EL (cell line): ENCODE results near the gene PTH2.
A peak's percentile ranks its signal among the peaks of the same experiment; 100 is the strongest.
"Not testable (repeated sequence)": the region's sequence is repeated elsewhere in the genome, so short reads cannot be mapped to it uniquely, and the experiment has no call there.

Source experiments
- DNase-seq: peaks from one replicate; pipeline ENCODE4 v3.0.0-alpha.2; 2016

Gene PTH2

DNA sequence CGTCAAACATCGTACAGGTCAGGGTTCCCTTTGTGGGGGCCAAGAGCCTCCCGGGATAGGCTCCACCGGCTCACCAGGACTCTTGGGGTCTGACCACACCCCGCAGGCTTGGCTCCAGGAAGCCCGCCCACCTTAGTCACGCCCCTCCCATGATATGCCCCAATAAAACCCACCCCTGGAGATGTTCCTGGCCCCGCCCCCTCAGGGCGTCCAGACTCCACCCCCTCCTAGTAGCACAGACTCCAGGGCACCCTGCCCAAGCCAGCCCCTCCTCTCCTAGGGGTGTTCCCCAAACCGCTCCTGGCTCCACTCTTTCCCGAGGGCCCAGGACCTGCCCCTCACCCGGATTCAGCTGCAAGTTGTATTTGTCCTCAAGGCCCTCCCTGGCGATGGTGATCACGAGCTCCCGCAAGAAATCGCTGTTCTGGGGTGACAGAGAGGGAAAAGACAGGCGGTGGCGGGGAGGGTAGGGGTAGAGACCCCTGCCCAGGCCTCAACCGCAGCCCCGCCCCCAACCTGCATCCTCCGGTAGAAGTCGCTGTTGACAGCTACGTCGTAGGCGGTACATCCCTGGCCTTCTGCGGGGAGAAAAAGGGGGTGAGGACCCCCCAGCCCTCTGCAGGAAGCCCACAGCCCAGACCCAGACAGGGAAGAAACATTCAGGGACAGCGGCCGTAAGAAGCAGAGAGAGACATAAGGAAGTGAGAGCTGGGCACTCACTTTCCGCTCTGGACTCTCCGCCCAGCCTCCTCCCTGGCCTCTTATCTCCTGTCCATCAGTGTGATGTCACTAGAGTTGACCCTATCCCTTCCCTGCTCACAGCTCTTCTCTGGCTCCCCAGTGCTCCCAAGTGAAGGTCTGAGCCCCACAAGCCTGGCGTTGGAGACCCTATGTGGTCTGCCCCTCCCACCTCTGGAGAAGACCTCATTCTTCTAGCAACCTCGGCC is 24.5 kb upstream of the PTH2 start:
- peak; percentile 43 for DNase-seq

- DNase-seq: no peak
These were observed 22.8 kb upstream of the PTH2 start for GRCh38 chr19:49445997-49446396.

DNA sequence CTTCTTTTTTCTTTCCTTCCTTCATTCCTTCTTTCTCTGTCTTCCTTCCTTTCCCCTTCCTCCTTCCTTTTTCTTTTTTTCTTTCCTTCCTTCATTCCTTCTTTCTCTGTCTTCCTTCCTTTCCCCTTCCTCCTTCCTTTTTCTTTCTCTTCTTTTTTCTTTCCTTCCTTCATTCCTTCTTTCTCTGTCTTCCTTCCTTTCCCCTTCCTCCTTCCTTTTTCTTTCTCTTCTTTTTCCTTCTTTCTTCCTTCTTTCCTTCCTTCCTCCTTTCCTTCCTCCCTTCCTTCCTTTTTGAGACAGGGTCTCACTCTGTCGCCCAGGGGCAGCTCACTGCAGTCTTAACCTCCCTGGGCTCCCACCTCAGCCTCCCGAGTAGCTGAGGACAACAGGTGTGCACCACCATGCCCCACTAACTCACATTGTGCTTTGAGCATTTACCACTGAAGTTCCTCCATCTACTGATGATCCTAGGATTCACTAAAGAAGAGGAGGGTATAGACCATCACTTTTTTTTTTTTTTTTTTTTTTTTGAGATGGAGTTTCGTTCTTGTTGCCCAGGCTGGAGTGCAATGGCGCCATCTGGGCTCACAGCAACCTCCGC is 21.0 kb upstream of the PTH2 start:
- not testable (repeated sequence) for DNase-seq

- peak; percentile 94 for DNase-seq
These were observed 20.3 kb upstream of the PTH2 start for GRCh38 chr19:49443366-49444099.

DNA sequence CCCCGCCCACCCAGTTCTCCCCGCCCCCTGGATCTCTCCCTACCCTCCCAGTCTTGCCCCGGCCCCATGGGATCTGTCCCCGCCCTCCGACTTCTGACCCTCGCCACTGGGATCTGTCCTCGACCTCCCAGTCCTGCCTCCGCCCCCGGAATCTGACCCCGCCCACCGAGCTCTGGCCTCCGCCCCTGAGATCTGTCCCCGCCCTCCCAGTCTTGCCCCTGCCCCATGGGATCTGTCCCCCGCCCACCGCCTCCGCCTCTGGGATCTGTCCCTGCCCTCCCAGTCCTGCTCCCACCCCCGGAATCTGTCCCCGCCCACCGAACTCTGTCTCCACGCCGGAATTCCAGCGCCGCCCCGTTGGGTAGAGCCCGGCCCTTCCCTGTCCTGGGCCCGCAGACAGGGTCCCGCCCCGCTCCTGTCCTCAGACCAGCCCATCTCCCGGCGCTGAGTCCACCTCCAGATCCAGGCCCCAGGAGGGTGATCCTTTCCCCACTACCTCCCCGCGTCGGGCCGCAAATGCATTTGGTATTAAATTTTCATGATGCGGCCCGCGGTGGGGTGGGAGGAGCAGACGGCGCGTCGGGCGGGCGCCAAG is 19.6 kb upstream of the PTH2 start:
- DNase-seq: peak; percentile 91

- DNase-seq: peak; percentile 36
These were observed 19.1 kb upstream of the PTH2 start for GRCh38 chr19:49442354-49442753.

DNA sequence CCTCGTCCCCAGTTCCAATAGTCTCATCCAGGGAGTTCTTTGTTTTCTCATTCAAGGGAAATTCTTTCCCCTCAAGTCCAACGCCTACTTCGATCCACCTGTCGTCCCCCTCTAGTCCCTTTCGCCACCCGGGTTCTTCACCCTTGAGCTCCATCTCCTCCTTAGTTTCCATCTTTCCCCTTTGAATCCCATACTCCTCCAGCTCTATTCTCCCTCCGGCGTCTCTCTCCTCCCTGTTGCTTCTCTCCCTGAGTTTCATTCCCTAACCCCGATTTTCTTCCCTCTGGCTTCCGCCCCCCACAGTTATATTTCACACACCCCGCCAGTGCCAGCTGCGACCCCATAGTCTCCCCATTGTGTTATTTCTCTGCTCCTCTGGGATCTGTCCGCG is 18.7 kb upstream of the PTH2 start:
- no peak for DNase-seq

DNA sequence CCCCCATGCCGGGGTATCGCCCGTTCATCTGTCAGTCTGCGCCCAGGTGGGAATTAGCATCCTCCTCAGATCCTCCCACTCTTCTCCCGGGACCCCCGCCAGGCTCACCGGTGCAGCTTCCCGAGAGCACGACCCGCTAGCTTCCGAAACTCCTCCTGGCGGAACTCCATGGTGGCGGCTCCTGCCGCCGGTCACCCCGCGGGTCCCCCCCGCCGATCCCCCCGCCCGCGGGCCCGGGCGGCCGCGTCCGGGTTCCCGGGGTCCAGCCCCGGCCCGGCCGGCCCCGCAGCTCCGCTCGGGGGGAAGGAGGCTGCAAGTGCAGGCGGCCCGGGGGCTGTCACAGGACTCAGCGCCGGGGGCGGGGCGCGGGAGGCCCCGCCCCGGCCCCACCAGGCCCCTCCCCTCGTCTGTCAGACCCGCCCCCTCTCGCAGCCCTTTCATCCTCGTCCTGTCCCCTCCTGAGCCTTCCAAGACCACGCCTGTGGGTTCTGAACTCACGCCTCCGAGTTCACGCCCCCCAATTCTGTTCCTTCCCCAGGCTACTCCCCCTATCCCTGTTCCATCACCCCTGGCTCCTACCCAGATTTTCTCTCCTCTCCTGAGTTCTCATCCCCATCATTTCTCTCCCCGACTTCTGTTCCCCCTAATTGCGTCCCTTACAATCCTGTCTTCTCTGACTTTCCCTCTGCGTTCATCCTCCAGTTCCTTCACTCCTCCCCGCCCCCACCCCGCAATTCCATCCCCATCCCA is 18.1 kb upstream of the PTH2 start, which contains the start of gene SLC17A7:
Gene SLC17A7, minus strand, starts transcription at position 318 of the 750 bp plus-strand sequence. Its CDS starts 148 bp downstream, at position 170.
- peak; percentile 28 for DNase-seq

DNA sequence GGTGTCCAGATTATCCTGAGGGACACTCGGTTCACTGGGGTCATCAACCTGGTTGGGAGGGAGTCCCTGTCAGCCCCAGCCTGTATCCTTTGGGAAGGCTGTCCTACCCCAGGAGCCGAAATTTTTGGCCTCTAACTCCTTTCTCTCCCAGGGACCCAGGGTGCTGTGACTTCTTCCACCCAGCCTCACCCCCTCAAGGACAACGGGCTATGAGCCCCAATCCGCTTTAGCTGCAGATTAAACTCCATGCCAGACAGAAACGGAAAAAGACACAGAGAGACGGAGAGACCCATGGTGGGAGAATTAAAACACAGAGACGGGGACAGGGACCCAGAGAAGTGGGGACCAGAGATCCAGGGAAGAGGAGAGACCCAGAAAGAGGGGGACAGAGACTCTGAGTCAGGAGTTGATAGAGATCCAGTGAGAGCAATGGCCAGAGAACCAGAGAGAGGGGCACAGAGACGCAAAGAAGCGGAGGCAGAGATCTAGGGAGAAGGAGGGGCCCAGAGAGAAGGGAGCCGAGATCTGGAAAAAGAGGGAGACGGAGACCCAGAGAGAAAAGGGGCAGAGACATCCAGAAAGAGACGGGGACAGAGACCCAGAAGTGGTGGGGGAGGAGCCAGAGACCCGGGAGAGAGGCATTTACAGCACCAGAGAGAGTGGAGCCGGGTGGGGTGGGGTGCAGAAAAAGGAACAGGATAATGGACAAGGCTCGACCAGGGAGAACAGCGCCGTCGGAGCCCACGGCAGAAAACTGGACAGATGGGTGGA is 17.4 kb upstream of the PTH2 start:
- no peak for DNase-seq

GRCh38 chr19:49439836-49440235 is 16.6 kb upstream of the PTH2 start:
- no peak for DNase-seq

GRCh38 chr19:49438261-49438660 is 15.0 kb upstream of the PTH2 start:
- DNase-seq: no peak

- DNase-seq: no peak
These were observed 14.0 kb upstream of the PTH2 start for GRCh38 chr19:49437231-49437630.

- no peak for DNase-seq
These were observed 13.3 kb upstream of the PTH2 start for GRCh38 chr19:49436381-49437017.

DNA sequence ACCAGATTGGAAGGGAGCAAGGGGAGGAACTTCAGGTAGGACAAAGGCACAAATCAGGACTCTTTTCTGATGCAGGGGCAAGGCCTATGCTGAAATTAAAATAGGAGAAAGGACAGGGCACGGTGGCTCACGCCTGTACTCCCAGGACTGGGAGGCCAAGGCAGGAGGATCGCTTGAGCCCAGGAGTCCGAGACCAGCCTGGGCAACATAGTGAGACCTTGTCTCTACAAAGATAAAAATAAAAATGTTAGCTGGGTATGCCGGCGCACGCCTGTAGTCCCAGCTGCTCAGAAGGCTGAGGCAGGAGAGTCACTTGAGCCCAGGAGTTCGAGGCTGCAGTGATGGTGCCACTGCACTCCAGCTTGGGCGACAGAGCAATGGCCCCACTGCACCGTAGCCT is 12.4 kb upstream of the PTH2 start:
- no peak for DNase-seq

DNA sequence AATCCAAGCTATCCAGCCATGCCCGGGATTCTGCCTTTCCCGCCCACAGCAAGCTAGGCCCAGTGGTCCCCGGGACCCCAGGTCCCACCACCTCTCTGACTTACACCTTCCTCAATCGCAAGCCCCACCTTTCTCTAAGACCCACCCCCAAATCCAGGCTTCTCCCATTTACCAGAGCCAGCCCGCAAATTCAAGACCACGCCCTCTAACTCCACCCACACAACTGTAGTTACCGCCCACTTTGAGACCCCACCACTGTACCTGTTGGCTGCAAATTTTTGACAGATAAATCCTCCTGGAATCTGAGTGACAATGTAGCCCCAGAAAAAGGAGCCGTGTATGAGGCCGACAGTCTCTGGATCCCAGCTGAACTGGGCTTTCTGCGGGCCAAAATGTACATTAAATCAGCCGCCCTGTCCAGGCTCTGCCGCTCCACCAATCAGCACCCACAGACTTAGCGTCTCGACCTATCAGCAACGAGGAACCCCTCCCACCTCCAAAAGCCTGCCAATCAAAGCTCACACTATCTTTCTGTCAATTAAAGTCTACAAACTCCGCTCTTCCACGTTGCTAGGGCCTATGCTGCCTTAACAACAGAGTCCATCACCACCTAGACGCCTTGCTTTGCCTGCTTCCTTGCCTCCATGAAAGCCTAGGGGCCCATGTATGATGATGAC is 11.8 kb upstream of the PTH2 start:
- DNase-seq: no peak

- DNase-seq: no peak
These were observed 10.1 kb upstream of the PTH2 start for GRCh38 chr19:49433240-49433901.

GRCh38 chr19:49432141-49433073 is 9.2 kb upstream of the PTH2 start:
- DNase-seq: no peak

DNA sequence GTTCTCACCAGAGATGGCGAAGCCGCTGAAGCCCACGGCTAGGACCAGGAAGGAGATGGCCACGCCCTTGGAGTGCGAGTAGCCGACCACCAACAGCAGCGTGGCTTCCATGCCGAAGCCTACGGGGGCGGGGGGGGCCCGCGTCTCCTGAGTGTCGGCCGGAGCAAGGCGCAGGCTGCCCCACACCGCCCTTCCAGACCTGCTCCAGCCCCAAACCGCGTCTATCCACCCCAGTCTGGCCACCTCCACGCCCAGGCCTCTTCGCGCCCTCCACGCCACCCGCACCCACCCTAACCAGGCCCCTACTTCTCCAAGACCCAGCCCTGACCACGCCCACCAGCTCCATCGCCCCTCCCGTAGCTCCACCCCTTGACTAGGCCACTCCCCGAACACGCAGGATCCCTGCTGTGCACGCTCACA is 8.1 kb upstream of the PTH2 start:
- no peak for DNase-seq
